Cardiac septum (tissue), 1 donor: ENCODE data around the gene TBKBP1. TPM values are rescaled to one million over a fixed set of nuclear protein-coding genes. Genes with fewer than 3 reads are reported as not detected.

ENCODE experiments used
- DNase-seq: peaks from one replicate; pipeline ENCODE4 v3.0.0-alpha.2; 2020; ENCODE audit warnings: low spot score
- intact Hi-C: fragments of 100-400 bp; cut with DNase I; formaldehyde crosslinking; loops from one replicate; pipeline ENCODE4 v1.14.0; 2022
- long read RNA-seq: library from polyadenylated mRNA; unstranded; transcript quantifications from one replicate; pipeline ENCODE4 v2.0.0, GENCODE V29; 2021
- total RNA-seq: library from RNA; stranded (reverse); fragmentation: NEBNext Ultra II Directional; extraction: Animal tissue kit (Norgen Biotek cat#: 25700); gene quantifications from one replicate; pipeline ENCODE4 v1.2.1, GENCODE V29; 2021
- donor health status: DM: no; HTN: no; CAD: no.

Gene TBKBP1, protein sequence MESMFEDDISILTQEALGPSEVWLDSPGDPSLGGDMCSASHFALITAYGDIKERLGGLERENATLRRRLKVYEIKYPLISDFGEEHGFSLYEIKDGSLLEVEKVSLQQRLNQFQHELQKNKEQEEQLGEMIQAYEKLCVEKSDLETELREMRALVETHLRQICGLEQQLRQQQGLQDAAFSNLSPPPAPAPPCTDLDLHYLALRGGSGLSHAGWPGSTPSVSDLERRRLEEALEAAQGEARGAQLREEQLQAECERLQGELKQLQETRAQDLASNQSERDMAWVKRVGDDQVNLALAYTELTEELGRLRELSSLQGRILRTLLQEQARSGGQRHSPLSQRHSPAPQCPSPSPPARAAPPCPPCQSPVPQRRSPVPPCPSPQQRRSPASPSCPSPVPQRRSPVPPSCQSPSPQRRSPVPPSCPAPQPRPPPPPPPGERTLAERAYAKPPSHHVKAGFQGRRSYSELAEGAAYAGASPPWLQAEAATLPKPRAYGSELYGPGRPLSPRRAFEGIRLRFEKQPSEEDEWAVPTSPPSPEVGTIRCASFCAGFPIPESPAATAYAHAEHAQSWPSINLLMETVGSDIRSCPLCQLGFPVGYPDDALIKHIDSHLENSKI
- 11.2 TPM for total RNA-seq
- long read RNA-seq, partial matches to known transcripts: 10 of 10 reads
- long read RNA-seq, other reads (novel, unspliced or antisense): 0 of 10 reads

DNA sequence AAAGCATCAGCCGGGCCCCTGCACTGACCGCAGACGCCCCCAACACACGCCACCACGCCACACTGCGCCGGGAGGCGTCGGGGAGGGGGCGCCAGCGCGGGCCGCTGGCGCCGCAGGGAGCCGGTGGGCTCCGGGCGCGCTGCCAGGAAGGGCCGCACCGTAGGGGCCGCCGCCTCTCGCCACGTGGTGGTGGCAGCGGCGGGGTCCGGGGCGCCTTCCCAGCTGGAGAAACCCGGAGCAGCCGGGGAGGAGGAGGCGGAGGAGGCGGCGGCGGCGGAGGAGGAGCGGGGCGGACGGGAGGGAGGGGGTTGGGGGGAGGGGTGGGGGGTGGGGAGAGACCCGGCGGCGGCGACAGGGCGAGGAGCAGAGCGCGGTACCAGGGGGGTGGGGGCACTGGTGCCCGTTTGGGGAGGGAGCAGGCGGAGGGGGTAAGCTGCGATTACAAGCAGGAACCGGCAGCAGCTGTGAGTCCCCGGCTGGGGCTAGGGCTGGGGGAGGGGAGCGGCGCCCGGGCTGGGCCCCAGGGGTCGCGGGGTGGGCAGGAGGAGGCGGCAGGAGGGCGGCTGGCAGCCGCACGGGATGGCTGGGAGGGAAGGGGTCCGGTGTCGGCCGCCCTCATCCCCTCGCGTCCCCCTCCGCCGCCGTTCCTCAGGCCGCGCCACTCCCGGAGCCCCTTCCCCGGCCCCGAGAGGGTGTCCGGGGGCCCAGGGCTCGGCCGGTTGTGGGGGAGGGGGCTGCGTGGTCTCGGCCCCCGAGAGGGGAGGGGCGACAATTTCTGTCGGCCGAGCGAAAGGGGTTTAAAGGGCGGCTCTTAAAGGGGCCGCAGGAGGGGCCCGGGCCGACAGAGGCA, at the start of gene TBKBP1:
Gene TBKBP1, plus strand, starts transcription at position 431 of the 850 bp plus-strand sequence. CDS start 1,952 bp downstream, outside the sequence.
- intact Hi-C loops: loop anchor here (5.0 to 10.0 kb wide), 3 partner anchors 42 to 201 kb away; partner anchors contain the start of gene SP2

DNA sequence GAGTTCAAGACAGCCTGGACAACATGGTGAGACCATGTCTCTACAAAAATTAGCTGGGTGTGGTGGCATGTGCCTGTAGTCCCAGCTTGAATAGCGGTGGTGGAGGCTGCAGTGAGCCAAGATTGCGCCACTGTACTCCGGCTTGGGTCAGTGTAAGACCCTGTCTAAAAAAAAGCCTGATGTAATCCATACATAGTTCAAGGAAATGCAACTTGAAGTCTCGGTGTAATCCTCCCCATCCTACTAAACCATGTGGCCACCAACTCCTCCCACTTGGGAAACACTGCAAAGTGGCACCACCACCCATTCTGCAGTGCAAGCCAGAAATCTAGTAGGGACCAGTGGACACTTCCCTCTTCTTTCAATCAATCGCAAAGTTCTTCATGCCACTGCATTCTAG, 49.6 kb upstream of the TBKBP1 start:
- DNase-seq: no peak
- intact Hi-C loops: no loop called here

More for the DNA sequence above, at the start of gene TBKBP1:
- DNase-seq: peak; percentile 84

DNA sequence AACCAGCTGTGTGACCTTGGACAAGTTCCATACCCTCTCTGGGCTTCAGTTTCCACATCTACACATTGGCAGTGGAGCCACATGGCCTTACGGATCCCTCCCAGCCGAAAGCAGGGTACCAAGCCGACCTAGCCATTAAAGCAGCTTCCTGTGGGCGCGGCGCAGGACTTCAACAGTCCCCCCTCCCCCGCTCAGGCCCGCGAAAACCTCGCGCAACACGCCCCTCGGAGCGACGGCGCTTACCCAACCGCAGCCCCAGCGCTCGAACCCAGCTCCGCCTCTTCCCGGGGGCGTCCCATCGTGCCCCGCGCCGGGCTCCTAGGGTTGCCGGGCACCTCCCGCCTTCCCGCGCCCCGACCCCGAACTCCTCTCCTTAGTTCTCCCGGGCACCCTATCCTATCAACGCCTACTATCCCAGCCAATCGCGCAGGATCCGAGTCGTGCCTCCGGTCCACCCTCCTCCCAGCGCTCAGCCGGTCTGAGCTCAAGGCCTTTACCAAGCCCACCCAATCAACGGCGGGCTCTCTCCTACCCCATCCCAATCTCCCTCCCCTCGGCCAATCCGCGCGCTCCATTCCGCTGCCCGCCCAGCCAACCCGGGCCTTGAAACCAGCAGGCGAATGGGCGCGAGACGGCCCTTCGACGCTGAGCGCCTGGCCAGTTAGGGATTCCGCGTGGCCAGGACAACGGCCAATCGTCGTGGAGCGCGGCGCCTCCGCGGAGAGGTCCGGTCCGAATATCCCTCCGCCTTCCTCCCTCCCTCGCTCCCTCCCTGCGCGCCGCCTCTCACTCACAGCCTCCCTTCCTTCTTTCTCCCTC, 44.6 kb upstream of the TBKBP1 start, which contains the start of gene KPNB1:
Gene KPNB1, plus strand, starts transcription at position 767 of the 819 bp plus-strand sequence. CDS start 326 bp downstream, outside the sequence.
- intact Hi-C loops: no loop called here
- DNase-seq: peak; percentile 100

DNA sequence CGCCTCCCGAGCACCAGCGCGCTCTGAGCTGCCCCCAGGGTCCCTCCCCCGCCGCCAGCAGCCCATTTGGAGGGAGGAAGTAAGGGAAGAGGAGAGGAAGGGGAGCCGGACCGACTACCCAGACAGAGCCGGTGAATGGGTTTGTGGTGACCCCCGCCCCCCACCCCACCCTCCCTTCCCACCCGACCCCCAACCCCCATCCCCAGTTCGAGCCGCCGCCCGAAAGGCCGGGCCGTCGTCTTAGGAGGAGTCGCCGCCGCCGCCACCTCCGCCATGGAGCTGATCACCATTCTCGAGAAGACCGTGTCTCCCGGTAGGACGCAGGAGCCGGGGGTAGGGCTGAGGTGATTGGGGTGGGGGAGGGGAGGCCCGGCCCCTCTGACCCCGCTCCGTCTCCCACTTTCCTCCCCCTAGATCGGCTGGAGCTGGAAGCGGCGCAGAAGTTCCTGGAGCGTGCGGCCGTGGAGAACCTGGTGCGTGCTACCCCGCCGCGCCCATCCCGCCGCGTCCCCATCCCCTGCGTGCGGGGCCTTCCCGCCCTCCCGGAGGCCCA, 43.9 kb upstream of the TBKBP1 start:
- no peak for DNase-seq
- intact Hi-C loops: loop anchor here (5.0 kb wide), 1 partner anchor 42 kb away; the partner anchor contains the start of gene TBKBP1

DNA sequence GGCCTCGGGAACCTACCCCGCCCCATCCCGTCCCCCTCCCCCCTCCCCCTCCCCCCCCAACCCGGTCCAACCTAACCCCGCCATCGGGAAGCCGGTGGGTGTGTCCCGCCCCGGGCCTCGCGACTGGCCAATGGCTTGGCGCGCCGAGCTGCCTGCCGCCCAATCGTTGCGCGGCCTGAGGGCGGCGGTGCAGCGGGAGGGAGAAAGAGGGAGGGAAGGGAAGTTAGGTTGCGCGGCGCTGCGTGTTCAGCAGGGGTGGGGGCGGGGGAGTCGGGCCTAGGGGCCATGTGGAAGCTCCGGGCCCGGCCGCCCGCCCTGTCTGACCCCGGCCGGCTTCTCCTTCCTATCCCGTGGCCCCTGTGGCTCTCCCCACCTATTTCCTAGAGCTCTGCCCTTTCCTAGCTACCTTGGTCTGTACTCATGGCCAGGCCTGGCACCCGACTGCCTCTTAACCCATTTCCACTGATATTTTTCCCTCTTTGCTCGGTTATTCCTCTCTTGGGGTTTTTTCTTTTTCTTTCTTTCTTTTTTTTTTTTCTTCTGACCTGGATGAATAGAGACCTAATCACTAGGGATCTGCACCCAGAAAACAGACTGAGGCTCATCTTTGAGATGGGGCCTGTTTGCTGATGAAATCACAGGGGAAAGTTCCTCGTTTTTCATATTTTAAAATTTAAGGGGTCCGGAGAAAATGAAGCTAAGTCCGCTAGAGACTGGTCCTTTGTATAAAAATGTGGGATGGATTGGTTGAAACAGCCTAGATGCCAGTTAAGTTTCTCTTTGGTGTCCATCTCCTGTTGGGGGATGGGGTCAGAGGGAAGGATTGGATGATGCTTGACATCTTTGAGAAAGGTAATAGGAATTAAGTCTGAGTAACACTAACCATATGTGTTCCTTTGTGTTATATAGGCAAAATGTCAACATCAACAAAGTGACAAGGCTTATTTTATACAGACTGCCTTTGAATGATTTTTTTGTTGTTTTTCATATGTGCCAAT, 43.1 kb upstream of the TBKBP1 start:
- peak; percentile 98 for DNase-seq
- intact Hi-C loops: loop anchor here (5.0 kb wide), 1 partner anchor 41 kb away; the partner anchor contains the start of gene TBKBP1

DNA sequence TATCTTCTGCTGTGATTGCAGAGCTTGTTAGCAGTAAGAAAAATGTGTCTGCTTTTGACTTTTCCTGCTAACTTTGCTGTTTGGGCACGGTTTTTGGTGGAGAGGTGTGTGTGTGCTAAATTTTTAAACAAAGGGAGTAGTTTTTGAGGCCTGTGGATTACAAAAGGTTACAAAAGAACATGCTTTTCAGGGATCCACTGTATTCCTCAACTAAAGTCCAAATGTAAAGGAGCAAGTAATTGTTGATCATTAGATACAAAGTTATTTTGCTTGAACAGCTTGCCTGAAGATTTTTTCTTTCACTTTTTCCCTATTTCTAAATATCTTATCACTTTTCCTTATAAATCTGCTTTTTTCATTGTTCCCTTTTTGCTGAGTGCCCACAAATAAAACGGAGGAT, 42.3 kb upstream of the TBKBP1 start:
- intact Hi-C loops: loop anchor here (5.0 kb wide), 1 partner anchor 41 kb away; the partner anchor contains the start of gene TBKBP1
- no peak for DNase-seq

DNA sequence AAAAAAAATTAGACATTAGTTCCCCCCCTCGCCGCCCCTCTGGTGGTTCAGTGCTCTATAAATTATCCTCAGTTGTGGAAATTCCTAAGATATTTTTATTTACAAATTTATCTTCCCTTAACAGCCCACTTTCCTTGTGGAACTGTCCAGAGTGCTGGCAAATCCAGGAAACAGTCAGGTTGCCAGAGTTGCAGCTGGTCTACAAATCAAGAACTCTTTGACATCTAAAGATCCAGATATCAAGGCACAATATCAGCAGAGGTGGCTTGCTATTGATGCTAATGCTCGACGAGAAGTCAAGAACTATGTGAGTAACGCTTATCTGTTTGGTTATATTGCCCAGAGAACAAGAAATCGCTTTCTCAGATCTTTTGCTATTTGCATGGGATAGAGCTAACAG, 41.4 kb upstream of the TBKBP1 start:
- DNase-seq: no peak
- intact Hi-C loops: loop anchor here (5.0 kb wide), 1 partner anchor 40 kb away; the partner anchor contains the start of gene TBKBP1

DNA sequence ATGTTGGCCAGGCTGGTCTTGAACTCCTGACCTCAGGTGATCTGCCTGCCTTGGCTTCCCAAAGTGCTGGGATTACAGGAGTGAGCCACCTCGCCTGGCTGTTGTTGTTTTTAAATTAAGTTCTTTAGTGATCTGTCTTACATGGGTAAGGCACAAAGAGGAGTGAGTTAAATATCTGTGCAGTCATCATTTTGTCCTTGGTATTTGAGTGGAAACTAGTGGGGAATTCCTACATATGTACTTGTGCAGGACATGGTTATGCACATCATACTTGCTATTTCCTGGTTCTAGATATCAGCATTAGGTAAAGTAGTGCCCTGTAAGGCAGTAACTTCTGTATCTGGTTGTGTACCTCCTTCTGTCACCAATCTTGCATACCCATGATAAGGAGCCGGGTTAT, 40.5 kb upstream of the TBKBP1 start:
- intact Hi-C loops: loop anchor here (5.0 kb wide), 1 partner anchor 39 kb away; the partner anchor contains the start of gene TBKBP1
- no peak for DNase-seq

DNA sequence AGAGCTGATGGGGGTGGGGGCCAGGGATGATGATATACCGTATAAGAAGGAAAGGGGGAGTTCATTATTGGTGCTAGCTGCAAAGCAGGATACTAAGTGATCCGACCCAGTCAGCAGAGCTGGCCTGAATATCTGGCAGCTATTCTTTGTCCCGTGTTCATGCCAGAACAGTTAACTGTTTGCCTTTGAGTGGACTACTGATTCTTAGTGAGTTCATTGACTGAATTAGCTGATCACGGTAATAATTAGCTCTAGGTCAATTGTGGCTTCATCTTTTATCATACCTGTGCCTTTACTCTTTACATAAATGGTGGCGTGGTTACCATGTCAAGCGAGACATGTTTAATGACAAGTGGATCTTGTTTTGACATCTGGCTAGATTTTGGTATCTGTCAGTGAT, 39.0 kb upstream of the TBKBP1 start:
- intact Hi-C loops: loop anchor here (5.0 kb wide), 1 partner anchor 37 kb away; the partner anchor contains the start of gene TBKBP1

DNA sequence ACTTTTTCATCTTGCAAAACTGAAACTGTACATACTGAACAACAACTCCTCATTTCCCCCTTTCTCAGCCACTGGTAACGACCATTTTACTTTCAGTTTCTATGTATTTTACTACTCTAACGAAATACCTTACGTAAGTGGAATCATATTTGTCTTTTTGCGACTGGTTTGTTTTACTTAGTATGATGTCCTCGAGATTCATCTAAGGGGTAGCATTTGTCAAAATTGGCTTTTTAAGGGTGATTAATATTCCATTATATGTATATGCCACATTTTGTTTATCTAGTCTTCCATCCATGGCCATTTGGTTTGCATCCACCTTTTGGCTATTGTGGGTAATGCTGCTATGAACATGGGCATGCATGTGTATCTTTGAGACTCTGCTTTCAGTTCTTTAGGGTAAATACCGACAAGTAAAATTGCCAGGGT, 33.9 kb upstream of the TBKBP1 start:
- intact Hi-C loops: no loop called here
- no peak for DNase-seq

More for the DNA sequence above, 39.0 kb upstream of the TBKBP1 start:
- DNase-seq: no peak

DNA sequence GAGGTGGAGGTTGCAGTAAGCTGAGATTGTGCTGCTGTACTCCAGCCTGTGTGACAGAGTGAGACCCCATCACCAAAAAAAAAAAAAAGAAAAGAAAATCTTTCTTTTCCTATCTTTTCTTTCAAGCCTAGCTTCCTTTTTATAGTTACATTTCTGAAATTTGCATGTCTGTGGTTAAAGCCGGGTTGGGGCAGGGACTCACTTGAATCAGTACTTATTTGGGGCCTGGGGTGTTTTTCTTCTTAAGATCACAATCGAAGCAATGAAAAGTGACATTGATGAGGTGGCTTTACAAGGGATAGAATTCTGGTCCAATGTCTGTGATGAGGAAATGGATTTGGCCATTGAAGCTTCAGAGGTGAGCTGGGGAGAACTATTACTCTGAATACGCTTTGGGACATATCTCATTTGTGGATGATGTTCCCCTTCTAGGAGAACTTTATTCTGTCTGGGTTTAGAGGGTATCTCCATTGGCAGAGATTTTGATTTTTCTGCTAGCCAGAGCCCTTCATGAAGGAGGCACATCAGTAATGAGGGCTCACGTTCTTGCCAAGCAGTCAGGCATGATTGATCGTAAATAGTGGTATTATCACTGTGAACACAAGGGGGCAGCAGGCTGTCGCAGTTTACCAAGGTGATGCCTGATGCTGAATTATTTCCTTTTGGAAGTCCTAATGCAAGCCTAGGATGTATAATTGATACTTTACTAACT, 29.9 kb upstream of the TBKBP1 start:
- intact Hi-C loops: no loop called here
- DNase-seq: no peak

DNA sequence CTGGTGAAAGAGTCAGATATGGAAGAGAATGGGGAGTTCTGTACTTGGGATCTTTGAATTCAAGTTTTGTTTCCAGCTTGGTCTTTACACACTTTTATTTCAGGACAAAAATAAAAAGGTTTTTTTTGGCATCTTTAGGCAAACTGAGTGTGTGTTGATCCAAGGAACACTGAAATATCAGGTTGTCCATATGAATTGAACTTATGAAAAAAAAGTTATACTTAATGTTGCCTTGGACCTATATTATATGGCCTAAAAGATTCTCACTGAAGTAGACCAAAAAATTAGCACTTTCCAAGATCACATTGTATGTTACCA, 29.4 kb upstream of the TBKBP1 start:
- intact Hi-C loops: no loop called here

DNA sequence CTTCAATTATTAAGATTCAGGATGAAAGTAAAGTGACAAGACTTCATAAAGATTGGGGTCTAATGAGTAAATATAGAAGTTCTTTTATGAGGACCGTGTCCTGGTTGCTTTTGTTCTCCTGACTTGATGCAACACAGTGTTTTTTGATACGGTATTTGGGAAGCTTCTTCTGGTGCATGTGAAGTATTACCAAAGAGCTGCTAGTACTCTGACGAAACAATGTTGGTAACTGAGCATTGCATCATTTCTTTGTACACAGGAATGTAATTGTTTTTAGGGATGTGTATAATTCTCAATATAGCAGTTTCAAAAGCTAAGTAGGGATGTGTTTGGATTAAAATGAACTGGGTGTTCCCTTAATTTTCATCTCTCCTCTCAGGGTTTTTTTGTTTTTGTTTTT, 28.3 kb upstream of the TBKBP1 start:
- DNase-seq: no peak
- intact Hi-C loops: no loop called here

More for the DNA sequence above, 29.4 kb upstream of the TBKBP1 start:
- DNase-seq: no peak

DNA sequence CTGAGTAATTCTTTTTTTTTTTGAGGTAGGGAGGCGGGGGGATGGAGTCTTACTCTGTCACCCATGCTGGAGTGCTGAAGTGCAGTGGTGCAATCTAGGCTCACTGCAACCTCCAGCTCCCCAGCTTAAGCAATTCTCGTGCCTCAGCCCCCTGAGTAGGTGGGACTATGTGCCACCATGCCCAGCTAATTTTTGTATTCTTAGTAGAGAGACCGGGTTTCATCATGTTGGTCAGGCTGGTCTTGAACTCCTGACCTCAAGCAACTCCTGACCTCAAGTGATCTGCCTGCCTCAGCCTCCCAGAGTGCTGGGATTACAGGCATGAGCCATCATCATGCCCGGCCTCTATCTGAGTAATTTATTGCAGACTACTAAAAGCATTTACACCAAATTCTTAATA, 24.9 kb upstream of the TBKBP1 start:
- intact Hi-C loops: no loop called here
- DNase-seq: no peak

DNA sequence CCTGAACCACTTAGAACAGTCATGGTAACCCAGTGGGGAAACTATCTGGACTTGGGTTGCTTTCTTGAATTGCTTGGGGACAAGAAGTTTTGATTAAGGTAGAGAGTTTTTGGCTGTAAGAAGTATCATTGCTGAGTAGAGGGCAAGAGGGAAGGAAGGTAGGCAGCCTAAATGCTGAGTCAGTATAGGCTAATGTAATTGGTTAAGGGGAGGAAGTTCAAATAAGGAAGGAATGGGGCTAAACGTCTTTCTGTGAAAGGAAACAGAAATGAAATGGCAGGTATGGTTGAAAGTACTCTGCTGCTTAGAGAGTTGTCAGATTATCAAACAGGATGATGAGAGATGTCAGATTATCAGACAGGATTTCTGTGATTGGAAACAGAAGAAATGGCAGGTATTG, 23.9 kb upstream of the TBKBP1 start:
- no peak for DNase-seq
- intact Hi-C loops: no loop called here

DNA sequence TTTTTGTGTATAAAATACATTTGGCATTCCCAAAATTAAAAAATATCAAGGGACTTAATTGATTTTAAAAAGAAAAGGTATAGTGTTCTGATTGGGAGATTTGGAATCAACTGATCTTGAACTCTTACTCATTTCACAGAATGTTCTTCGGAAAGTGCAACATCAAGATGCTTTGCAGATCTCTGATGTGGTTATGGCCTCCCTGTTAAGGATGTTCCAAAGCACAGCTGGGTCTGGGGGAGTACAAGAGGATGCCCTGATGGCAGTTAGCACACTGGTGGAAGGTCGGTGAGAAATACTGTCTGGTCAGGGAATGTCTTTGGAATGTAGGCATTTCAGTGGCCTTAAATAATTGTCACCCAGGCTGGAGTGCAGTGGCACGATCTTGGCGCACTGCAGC, 19.5 kb upstream of the TBKBP1 start:
- intact Hi-C loops: no loop called here
- DNase-seq: no peak
